Fibroblast of lung (primary cell): ENCODE results near the gene HMGN1. TPM values are rescaled to one million over a fixed set of nuclear protein-coding genes. Genes with fewer than 3 reads are reported as not detected.

Experiments used
- DNase-seq, 2 donors: peaks; one replicate each; pipeline versions ENCODE4 v3.0.0 to v3.0.0-alpha.2; 2010; ENCODE audit warnings: low read depth in 2 of 2
- H2AFZ ChIP-seq: 2 replicates; pipeline ENCODE4 v1.5.1; 2012; ENCODE audit warnings: low read length, control low read depth, inconsistent platforms
- H3K27ac ChIP-seq: 2 replicates; pipeline ENCODE4 v1.5.1; 2011; ENCODE audit warnings: low read length, control low read depth; ENCODE audit not compliant: insufficient read depth
- H3K27me3 ChIP-seq: 2 replicates; pipeline ENCODE4 v1.5.1; 2011; ENCODE audit warnings: mild to moderate bottlenecking, low read length; ENCODE audit not compliant: control insufficient read depth, insufficient read depth
- H3K36me3 ChIP-seq: 2 replicates; pipeline ENCODE4 v1.5.1; 2011; ENCODE audit warnings: low read length; ENCODE audit not compliant: control insufficient read depth, insufficient read depth
- H3K4me1 ChIP-seq: 2 replicates; pipeline ENCODE4 v1.5.1; 2011; ENCODE audit warnings: low read length; ENCODE audit not compliant: control insufficient read depth, insufficient read depth; ENCODE audit errors: extremely low read depth
- H3K4me2 ChIP-seq: 2 replicates; pipeline ENCODE4 v1.5.1; 2011; ENCODE audit warnings: low read length, control low read depth; ENCODE audit not compliant: insufficient read depth; ENCODE audit errors: extremely low read depth
- H3K4me3 ChIP-seq, 4 experiments: fragments of 200-600 bp in 1 of 4; sonication (generic) in 1 of 4; replicated peaks in 1 of 4; 2 replicates each; pipeline ENCODE4 v1.5.1; 2011 to 2016; ENCODE audit warnings: low read length in 4 of 4, low read depth in 3 of 4, mild to moderate bottlenecking in 3 of 4, control low read depth in 2 of 4, inconsistent platforms in 1 of 4, mixed read lengths in 1 of 4; ENCODE audit not compliant: insufficient read depth in 1 of 4; ENCODE audit errors: control extremely low read depth in 1 of 4
- H3K79me2 ChIP-seq: 2 replicates; pipeline ENCODE4 v1.5.1; 2012; ENCODE audit warnings: mild to moderate bottlenecking, low read length, inconsistent platforms; ENCODE audit not compliant: control insufficient read depth, insufficient read depth
- H3K9ac ChIP-seq: 2 replicates; pipeline ENCODE4 v1.5.1; 2011; ENCODE audit warnings: mild to moderate bottlenecking, low read length, control low read depth; ENCODE audit not compliant: insufficient read depth
- H3K9me3 ChIP-seq: 2 replicates; pipeline ENCODE4 v1.5.1; 2012; ENCODE audit warnings: low read depth, low read length; ENCODE audit not compliant: control insufficient read depth, insufficient read depth
- H4K20me1 ChIP-seq: 2 replicates; pipeline ENCODE4 v1.5.1; 2011; ENCODE audit warnings: low read length; ENCODE audit not compliant: control insufficient read depth, insufficient read depth; ENCODE audit errors: extremely low read depth
- CTCF ChIP-seq, 2 donors: IDR thresholded peaks in 1 of 2; conservative IDR thresholded peaks in 1 of 2; 1 replicate in 1 of 2; 2 replicates in 1 of 2; pipeline ENCODE4 v1.5.1; 2011 to 2012; ENCODE audit warnings: low read length in 2 of 2, control low read depth in 1 of 2, inconsistent platforms in 1 of 2, low read depth in 1 of 2, mild to moderate bottlenecking in 1 of 2
- EZH2 ChIP-seq: IDR thresholded peaks from 2 replicates; pipeline ENCODE4 v1.5.1; 2012; ENCODE audit warnings: low read length, control low read depth, mild to moderate bottlenecking; ENCODE audit errors: missing control alignments
- polyA plus RNA-seq, 2 donors: library from polyadenylated mRNA; depleted of rRNA in 1 of 2; stranded (reverse) in 1 of 2; unstranded in 1 of 2; fragments of >200 nt; gene quantifications; 2 replicates each; pipeline ENCODE4 v1.2.1, GENCODE V29; 2011 to 2012; ENCODE audit warnings: missing spikeins in 1 of 2
- total RNA-seq: library from RNA; depleted of rRNA; stranded (reverse); fragments of >200 nt; gene quantifications from 2 replicates; pipeline ENCODE4 v1.2.1, GENCODE V29; 2014

Gene HMGN1
- total and polyA plus RNA-seq, 2 donors (not counting 1 experiment from before 2014, with no cell fraction given): 160 to 171 TPM

DNA sequence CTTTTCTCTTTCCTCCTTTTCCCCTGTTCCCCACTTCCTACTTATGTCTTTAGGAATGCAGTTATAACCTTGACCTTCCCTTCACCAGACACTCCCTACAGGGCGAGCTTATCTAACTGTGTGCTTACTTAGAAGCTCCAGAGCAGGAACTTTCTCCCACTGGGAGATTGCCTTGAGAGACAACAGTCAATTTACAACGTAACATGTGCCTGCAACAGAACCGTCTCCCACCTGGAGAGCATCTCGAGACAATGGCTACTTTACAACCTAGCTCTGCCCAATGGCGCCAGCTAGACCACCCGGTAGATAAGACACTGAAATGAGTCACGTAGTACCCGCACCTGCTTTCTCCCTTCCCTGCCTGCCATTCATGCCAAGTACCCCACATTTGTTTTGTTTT is 16.7 kb downstream of the HMGN1 start:
- H3K27me3 ChIP-seq: no peaks in the 10 kb centered on the region
- TF ChIP-seq CTCF (conservative IDR thresholded peaks at IDR 0.05 in 1 of 2, IDR thresholded peaks at IDR 0.05 in 1 of 2; ENCODE audit: low read depth in 1 of 2, low read length in 2 of 2) (no peak), EZH2 (no peak)

GRCh38 chr21:39330001-39330400 is 18.9 kb downstream of the HMGN1 start:
- Histone ChIP-seq H3K4me2 (no peak overlapping the region), H2AFZ (no peak overlapping the region), H3K9me3 (no peaks in the 10 kb centered on the region), H3K4me1 (no peaks in the 10 kb centered on the region), H3K4me3 (no peak overlapping the region), H4K20me1 (no peaks in the 10 kb centered on the region), H3K27me3 (no peaks in the 10 kb centered on the region), H3K9ac (no peak overlapping the region), H3K79me2 (no peaks in the 10 kb centered on the region), H3K27ac (no peak overlapping the region), H3K36me3 (no peaks in the 10 kb centered on the region)
- TF ChIP-seq CTCF (conservative IDR thresholded peaks at IDR 0.05 in 1 of 2, IDR thresholded peaks at IDR 0.05 in 1 of 2; ENCODE audit: low read depth in 1 of 2, low read length in 2 of 2) (no peak), EZH2 (no peak)
- no peak for DNase-seq

More for the DNA sequence above, 16.7 kb downstream of the HMGN1 start:
- no peaks in the 10 kb centered on the region for H4K20me1 ChIP-seq
- H3K4me3 ChIP-seq: no peak overlapping the region
- H3K36me3 ChIP-seq: no peaks in the 10 kb centered on the region
- H3K9ac ChIP-seq: no peak overlapping the region
- no peak overlapping the region for H3K27ac ChIP-seq
- no peaks in the 10 kb centered on the region for H3K9me3 ChIP-seq
- no peaks in the 10 kb centered on the region for H3K79me2 ChIP-seq
- no peaks in the 10 kb centered on the region for H3K4me1 ChIP-seq
- H3K4me2 ChIP-seq: no peak overlapping the region
- H2AFZ ChIP-seq: no peak overlapping the region
- no peak for DNase-seq

DNA sequence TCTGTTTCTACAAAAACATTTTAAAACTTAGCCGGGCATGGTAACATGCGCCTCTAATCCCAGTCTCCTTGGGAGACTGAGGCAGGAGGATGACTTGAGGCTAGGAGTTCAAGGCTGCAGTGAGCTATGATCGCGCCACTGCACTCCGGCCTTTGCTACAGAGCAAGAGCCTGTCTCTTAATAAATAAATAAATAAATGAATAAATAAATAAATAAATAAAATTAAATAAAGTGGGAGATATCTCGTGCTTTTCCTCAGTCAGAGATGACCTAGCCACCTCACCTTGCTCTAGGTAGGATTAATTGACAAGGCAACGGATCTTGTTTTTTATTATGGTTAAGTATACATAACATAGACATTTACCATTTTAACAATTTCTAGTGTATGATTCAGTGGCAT is 21.2 kb downstream of the HMGN1 start:
- H3K27me3 ChIP-seq: no peaks in the 10 kb centered on the region
- H2AFZ ChIP-seq: no peak overlapping the region
- no peak overlapping the region for H3K27ac ChIP-seq
- DNase-seq: no peak
- H3K9ac ChIP-seq: no peak overlapping the region
- no peak overlapping the region for H3K4me2 ChIP-seq
- H4K20me1 ChIP-seq: no peaks in the 10 kb centered on the region
- no peak overlapping the region for H3K4me3 ChIP-seq
- no peak for TF ChIP-seq EZH2
- no peak for TF ChIP-seq CTCF (conservative IDR thresholded peaks at IDR 0.05 in 1 of 2, IDR thresholded peaks at IDR 0.05 in 1 of 2; ENCODE audit: low read depth in 1 of 2, low read length in 2 of 2)
- H3K9me3 ChIP-seq: no peaks in the 10 kb centered on the region
- no peaks in the 10 kb centered on the region for H3K36me3 ChIP-seq
- no peaks in the 10 kb centered on the region for H3K4me1 ChIP-seq
- H3K79me2 ChIP-seq: no peaks in the 10 kb centered on the region
